ENCODE measurements around the gene MCAT.

MCAT gene

DNA sequence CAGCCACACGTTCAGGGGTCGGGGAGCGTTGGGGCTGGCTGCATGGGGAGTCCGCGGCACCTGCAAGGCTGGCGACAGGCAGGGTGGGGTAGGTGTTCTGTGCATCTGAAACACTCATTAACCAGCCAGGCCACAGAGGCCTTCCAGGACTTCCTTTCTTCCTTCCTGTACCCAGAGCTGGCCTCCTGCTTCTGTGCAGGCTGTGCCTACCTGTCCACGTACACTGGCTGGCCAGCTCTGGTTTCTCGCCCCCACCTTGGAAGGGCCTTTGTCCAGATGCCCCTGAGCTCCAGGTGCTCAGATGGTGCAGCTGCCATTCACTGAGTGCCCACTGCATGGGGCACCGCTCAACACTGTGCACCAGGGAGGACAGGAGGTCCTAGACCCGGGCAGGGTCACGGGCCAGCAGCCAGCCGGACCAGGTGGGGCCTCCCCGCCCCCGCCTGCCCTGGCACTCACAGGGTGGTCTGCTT lies 27.9 kb upstream of the MCAT start:
- Histone ChIP-seq H3K4me1 (ENCODE audit: control insufficient read depth, insufficient read depth, low read length) (no peaks in the 10 kb centered on the region), H3K27ac (ENCODE audit: low read depth, low read length) (no peak overlapping the region), H3K9me3 (ENCODE audit: control insufficient read depth, insufficient read depth, low read length) (no peaks in the 10 kb centered on the region), H3K9ac (ENCODE audit: low read depth, low read length) (no peak overlapping the region), H3K4me3 (ENCODE audit: low read depth, low read length) (no peak overlapping the region), H3K27me3 (ENCODE audit: control insufficient read depth, insufficient read depth, low read length) (no peaks in the 10 kb centered on the region), H3K36me3 (ENCODE audit: control insufficient read depth, insufficient read depth, low read length) (peaks cover 90% of the 10 kb centered on the region)

DNA sequence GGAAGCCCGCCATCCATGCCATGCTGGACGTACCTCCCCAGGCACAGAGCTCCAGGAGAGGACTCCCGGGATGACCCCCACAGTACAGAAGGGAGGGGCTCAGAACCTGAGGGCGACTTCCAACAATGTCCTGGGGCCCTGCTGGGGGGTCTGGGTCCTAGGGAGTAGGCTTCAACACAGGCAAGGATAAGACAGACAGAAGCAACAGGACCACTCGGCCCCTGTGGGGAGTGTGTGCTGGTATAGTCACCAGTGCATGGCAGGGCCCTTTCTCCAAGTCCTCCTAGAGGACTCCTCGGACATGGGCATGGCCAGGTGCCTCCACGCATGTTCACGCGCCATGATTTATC lies 26.9 kb upstream of the MCAT start:
- no peaks in the 10 kb centered on the region for H3K9me3 ChIP-seq (ENCODE audit: control insufficient read depth, insufficient read depth, low read length)
- no peaks in the 10 kb centered on the region for H3K27me3 ChIP-seq (ENCODE audit: control insufficient read depth, insufficient read depth, low read length)
- no peak overlapping the region for H3K9ac ChIP-seq (ENCODE audit: low read depth, low read length)
- H3K4me1 ChIP-seq (ENCODE audit: control insufficient read depth, insufficient read depth, low read length), result no peaks in the 10 kb centered on the region
- no peak overlapping the region for H3K4me3 ChIP-seq (ENCODE audit: low read depth, low read length)
- peaks cover 81% of the 10 kb centered on the region for H3K36me3 ChIP-seq (ENCODE audit: control insufficient read depth, insufficient read depth, low read length)
- no peak overlapping the region for H3K27ac ChIP-seq (ENCODE audit: low read depth, low read length)

DNA sequence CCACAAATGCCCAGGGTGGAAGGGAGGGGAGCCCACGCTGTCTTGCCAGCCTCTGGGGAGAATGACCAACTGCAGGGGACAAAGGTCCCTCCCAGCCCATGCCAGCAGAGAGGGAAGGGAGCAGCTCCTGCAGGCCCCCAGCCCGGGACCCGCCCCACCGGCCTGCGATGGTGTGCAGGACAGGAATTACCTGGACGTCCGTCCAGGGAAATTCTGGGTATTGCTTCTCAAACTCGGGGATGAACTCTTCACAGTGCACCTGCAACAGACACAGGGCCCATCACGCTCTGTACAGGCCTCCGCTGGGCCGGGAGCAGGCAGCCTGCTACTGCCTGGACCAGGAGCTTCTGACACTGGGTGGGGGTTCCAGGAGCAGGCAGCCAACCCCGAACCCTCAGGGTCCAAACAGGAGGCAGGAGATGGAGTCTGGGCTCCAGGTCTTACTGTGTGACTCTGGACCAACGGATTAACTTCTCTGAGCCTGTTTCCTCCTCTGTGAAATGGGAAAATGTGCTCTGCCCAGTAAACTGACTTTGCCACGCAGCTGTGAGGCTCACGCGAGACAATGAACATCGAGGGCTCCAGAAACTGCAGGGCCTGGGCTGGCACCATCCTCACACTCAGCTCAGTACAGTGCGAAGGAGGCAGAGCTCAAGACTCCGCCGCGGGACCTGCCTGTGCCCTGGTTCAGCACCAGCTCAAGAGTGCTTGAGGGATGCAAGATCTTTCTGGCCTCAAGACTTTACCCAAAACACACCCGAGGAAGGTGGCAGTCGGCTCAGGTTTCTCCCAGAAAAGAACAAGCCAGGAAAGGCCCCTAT lies 26.3 kb upstream of the MCAT start:
- H3K27ac ChIP-seq (ENCODE audit: low read depth, low read length), result no peak overlapping the region
- no peaks in the 10 kb centered on the region for H3K9me3 ChIP-seq (ENCODE audit: control insufficient read depth, insufficient read depth, low read length)
- H3K4me1 ChIP-seq (ENCODE audit: control insufficient read depth, insufficient read depth, low read length), result no peaks in the 10 kb centered on the region
- peaks cover 75% of the 10 kb centered on the region for H3K36me3 ChIP-seq (ENCODE audit: control insufficient read depth, insufficient read depth, low read length)
- H3K9ac ChIP-seq (ENCODE audit: low read depth, low read length), result no peak overlapping the region
- H3K4me3 ChIP-seq (ENCODE audit: low read depth, low read length), result no peak overlapping the region
- H3K27me3 ChIP-seq (ENCODE audit: control insufficient read depth, insufficient read depth, low read length), result no peaks in the 10 kb centered on the region

DNA sequence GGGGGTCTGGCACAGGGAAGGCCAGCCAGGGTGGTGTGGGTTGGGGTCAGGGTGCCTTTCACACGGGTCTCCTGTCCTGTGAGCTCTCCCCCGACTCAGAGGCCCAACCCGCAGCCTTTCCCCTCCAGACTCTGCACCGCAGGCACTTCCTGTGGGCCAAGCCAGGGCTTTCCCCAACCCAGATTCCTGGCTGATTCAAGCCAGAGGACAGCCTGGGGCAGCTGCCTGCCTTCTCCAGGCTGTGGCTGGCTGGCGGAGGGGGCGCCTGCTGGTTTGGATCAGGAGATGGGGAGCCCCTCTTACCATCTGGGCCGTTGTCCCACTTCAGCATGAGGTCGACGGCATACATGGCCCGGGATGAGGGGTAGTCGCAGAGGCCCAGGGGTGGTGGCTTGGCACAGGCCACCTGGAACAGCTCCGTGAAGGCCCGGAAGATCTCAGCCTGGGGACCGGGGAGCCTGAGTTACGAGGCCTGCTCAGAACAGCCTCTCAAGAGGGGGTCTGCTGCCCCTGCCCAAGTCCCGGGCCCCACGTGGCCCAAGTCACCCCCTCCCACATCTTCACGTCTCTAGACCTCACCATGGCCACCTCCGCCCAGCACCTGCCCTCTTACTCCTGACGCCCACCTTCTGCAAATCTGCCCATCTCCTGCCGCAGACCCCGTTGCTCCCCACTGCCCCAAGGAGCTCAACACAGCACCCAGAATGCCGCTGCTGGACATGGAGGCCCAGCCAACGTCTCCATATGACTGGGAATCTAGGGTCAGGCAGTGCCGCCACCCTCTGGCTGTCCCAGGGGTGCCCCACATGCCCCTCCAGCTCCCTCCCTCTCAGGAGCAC lies 25.5 kb upstream of the MCAT start:
- no peaks in the 10 kb centered on the region for H3K27me3 ChIP-seq (ENCODE audit: control insufficient read depth, insufficient read depth, low read length)
- H3K4me3 ChIP-seq (ENCODE audit: low read depth, low read length), result no peak overlapping the region
- H3K9me3 ChIP-seq (ENCODE audit: control insufficient read depth, insufficient read depth, low read length), result no peaks in the 10 kb centered on the region
- peaks cover 67% of the 10 kb centered on the region for H3K36me3 ChIP-seq (ENCODE audit: control insufficient read depth, insufficient read depth, low read length)
- no peak overlapping the region for H3K27ac ChIP-seq (ENCODE audit: low read depth, low read length)
- no peak overlapping the region for H3K9ac ChIP-seq (ENCODE audit: low read depth, low read length)
- no peaks in the 10 kb centered on the region for H3K4me1 ChIP-seq (ENCODE audit: control insufficient read depth, insufficient read depth, low read length)

DNA sequence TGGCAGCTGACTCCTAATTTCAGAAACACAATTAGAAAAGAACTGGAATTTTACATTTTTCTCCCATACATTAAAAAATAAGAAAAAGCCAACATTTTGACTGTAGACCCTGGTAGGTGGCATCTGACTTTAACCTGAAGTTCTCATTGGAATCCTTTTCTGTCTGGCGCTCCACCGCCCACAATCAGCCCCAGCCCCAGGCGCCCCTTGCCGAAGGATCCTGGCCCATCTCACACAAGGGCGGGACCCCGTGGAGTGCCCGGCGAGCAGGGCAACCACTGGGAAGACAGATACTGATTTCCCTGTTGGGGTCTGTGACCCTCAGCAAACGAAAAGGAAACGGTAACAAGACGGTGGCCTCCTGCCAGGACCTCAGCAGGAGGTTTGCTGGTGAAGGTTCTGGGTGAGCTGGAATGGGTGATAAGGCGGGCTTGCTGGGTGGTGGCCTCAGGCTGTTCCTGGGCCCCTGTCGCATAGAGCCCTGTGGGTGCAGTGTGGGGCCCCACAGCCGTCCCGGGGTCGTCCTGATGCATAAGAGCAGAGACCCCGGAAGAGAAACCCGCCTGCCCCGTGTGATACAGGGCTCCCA lies 23.9 kb upstream of the MCAT start:
- Histone ChIP-seq H3K9me3 (ENCODE audit: control insufficient read depth, insufficient read depth, low read length) (no peaks in the 10 kb centered on the region), H3K4me1 (ENCODE audit: control insufficient read depth, insufficient read depth, low read length) (no peaks in the 10 kb centered on the region), H3K27me3 (ENCODE audit: control insufficient read depth, insufficient read depth, low read length) (no peaks in the 10 kb centered on the region), H3K27ac (ENCODE audit: low read depth, low read length) (no peak overlapping the region), H3K9ac (ENCODE audit: low read depth, low read length) (no peak overlapping the region), H3K4me3 (ENCODE audit: low read depth, low read length) (no peak overlapping the region), H3K36me3 (ENCODE audit: control insufficient read depth, insufficient read depth, low read length) (peaks cover 53% of the 10 kb centered on the region)

DNA sequence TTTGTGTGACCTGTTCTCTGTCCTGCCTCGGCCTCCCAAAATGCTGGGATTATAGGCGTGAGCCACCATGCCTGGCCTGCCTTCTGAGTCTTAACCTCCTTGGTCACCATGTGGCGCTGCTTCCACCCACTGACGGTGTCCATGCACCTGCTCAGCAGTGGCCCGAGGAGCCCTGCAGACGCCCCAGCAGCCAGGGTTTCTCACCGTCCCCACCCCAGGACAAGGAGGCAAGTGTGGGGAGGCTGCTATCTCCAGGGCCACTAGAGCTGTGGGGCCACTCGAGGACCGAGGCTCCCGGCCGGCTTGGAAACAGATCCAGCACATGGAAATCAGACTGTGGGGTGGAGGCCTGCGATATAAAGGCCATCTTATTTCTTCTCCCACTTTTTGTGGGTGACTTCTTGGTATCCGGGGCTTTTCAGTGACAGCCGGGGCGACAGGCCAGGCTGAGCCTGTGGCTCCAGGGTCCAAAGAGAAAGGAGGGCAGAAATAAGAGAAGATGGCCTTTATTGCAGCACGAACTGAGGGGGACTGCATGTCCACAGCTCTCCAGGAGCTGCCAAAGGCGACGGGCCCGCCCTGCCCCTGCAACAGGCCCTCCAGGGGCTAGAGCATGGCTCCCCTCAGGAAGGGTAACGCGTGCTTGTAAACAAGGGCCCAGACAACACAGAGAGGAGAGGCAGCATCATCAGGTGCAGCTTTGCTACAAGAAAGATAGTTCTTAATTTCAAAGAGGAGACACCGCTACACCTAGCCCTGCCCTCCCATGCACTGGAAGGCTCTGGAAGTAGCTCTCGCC lies 23.1 kb upstream of the MCAT start:
- Histone ChIP-seq H3K27me3 (ENCODE audit: control insufficient read depth, insufficient read depth, low read length) (no peaks in the 10 kb centered on the region), H3K4me1 (ENCODE audit: control insufficient read depth, insufficient read depth, low read length) (no peaks in the 10 kb centered on the region), H3K27ac (ENCODE audit: low read depth, low read length) (no peak overlapping the region), H3K9ac (ENCODE audit: low read depth, low read length) (no peak overlapping the region), H3K36me3 (ENCODE audit: control insufficient read depth, insufficient read depth, low read length) (peaks cover 45% of the 10 kb centered on the region), H3K9me3 (ENCODE audit: control insufficient read depth, insufficient read depth, low read length) (no peaks in the 10 kb centered on the region), H3K4me3 (ENCODE audit: low read depth, low read length) (no peak overlapping the region)

DNA sequence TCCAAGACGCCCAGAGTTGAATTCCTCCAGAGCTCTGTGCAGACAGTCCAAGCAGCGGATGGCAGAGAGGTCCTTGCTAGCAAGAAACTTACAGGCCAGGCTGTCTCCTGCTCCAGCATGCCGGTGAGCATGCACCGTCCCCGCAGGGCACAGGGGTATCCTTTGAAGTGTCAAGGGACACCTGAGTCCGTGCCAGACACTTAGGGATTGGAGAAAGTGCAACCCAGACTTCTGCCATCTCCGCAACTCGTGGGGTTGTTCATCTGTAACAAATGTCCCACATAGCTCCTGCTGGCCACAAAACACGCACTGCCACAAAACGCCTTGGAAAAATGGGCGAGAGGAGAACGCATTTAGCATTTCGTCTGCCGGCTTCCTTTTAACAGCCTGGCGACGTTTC lies 21.4 kb upstream of the MCAT start:
- Histone ChIP-seq H3K27me3 (ENCODE audit: control insufficient read depth, insufficient read depth, low read length) (no peaks in the 10 kb centered on the region), H3K4me1 (ENCODE audit: control insufficient read depth, insufficient read depth, low read length) (no peaks in the 10 kb centered on the region; the same call in 1 of the 2 replicates), H3K9me3 (ENCODE audit: control insufficient read depth, insufficient read depth, low read length) (no peaks in the 10 kb centered on the region), H3K27ac (ENCODE audit: low read depth, low read length) (no peak overlapping the region), H3K36me3 (ENCODE audit: control insufficient read depth, insufficient read depth, low read length) (peaks cover 29% of the 10 kb centered on the region), H3K9ac (ENCODE audit: low read depth, low read length) (no peak overlapping the region), H3K4me3 (ENCODE audit: low read depth, low read length) (no peak overlapping the region)

DNA sequence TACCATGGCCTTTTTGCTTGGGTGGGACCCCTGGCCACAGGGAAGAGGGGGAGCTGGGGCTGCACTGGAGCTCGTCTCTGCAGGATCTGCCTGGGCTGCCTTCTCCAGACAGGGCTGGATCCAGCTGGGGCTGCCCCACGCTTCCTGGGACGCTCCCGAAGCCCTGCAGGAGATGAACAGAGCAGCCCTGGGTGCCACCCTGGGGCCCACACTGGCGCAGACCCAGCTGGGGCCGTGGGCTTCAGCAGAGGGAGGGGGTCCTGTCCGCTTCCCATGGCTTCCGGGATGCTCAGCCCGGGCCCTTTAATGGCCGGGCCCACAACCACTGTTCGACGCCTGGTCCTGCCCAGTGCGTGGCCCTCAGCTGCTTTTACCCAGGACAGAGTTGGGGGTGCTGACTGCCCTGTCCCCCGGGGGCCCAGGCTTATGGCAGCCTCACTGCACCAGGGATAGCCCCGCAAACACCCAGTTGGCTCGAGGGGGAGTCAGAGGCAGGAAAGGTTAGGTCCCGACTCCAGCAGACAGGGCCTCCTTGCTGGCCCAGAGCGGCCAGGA lies 20.1 kb upstream of the MCAT start:
- Histone ChIP-seq H3K27ac (ENCODE audit: low read depth, low read length) (no peak overlapping the region), H3K9me3 (ENCODE audit: control insufficient read depth, insufficient read depth, low read length) (no peaks in the 10 kb centered on the region), H3K4me1 (ENCODE audit: control insufficient read depth, insufficient read depth, low read length) (no peaks in the 10 kb centered on the region; the same call in 1 of the 2 replicates), H3K36me3 (ENCODE audit: control insufficient read depth, insufficient read depth, low read length) (peaks cover 16% of the 10 kb centered on the region), H3K4me3 (ENCODE audit: low read depth, low read length) (no peak overlapping the region), H3K27me3 (ENCODE audit: control insufficient read depth, insufficient read depth, low read length) (no peaks in the 10 kb centered on the region), H3K9ac (ENCODE audit: low read depth, low read length) (no peak overlapping the region)

DNA sequence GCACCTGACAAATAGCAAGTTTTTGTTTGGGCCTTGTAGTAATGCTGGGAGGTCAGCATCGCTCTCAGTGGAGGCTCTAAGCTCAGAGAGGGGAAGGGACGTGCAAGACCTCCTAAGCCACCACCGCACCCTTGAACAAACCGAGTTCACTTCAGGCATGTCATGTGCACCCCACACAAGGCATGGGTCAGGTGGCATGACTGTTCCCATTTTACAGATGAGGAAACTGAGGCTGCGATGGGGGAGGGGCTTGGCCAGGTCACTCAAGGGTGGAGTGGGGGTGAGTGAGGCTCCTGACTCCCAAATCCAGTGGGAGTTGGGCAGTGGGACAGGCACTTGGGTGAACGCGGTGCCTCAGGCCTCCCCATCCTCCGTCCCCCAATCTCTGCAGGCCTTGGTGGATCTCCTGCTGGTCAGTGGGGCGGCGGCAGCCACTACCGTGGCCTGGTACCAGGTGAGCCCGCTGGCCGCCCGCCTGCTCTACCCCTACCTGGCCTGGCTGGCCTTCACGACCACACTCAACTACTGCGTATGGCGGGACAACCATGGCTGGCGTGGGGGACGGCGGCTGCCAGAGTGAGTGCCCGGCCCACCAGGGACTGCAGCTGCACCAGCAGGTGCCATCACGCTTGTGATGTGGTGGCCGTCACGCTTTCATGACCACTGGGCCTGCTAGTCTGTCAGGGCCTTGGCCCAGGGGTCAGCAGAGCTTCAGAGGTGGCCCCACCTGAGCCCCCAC lies 19.4 kb upstream of the MCAT start:
- H3K27ac ChIP-seq (ENCODE audit: low read depth, low read length), result no peak overlapping the region
- H3K36me3 ChIP-seq (ENCODE audit: control insufficient read depth, insufficient read depth, low read length), result peaks cover 9% of the 10 kb centered on the region

More for the DNA sequence above, 19.4 kb upstream of the MCAT start:
- no peak overlapping the region for H3K9ac ChIP-seq (ENCODE audit: low read depth, low read length)
- no peaks in the 10 kb centered on the region for H3K9me3 ChIP-seq (ENCODE audit: control insufficient read depth, insufficient read depth, low read length)
- no peak overlapping the region for H3K4me3 ChIP-seq (ENCODE audit: low read depth, low read length)
- no peaks in the 10 kb centered on the region; the same call in 1 of the 2 replicates for H3K4me1 ChIP-seq (ENCODE audit: control insufficient read depth, insufficient read depth, low read length)
- H3K27me3 ChIP-seq (ENCODE audit: control insufficient read depth, insufficient read depth, low read length), result no peaks in the 10 kb centered on the region

Measured in HUES48 (cell line).